Medulla oblongata (tissue), 1 donor: Measurements from ENCODE around the gene ADAMTSL3.
"Not testable (repeated sequence)": the region's sequence is repeated elsewhere in the genome, so short reads cannot be mapped to it uniquely, and the experiment has no call there.

Source experiments
- DNase-seq: peaks from one replicate; pipeline ENCODE4 v3.0.0-alpha.2; 2015; ENCODE audit errors: extremely low spot score

Gene ADAMTSL3

GRCh38 chr15:83745771-83746170 lies 91.8 kb downstream of the ADAMTSL3 start:
- DNase-seq = no peak

DNA sequence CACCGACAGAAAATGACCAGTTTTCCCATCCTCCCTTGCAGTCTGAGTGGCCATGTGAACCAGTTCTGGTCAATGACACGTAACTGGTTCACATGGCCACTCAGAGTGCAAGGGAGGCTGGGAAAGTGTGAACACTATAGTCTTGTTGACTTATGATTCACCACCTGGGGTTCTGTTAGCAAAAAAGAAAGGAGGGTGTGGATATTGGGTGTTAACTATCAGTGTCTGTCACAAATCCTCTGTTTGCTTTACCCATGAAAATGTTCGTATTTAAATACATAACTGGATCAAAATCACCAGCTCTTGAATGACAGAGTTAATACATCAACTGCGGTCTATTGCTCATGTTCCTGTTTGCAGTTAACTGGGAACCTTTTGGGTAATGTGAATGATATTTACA lies 92.3 kb downstream of the ADAMTSL3 start:
- no peak for DNase-seq

DNA sequence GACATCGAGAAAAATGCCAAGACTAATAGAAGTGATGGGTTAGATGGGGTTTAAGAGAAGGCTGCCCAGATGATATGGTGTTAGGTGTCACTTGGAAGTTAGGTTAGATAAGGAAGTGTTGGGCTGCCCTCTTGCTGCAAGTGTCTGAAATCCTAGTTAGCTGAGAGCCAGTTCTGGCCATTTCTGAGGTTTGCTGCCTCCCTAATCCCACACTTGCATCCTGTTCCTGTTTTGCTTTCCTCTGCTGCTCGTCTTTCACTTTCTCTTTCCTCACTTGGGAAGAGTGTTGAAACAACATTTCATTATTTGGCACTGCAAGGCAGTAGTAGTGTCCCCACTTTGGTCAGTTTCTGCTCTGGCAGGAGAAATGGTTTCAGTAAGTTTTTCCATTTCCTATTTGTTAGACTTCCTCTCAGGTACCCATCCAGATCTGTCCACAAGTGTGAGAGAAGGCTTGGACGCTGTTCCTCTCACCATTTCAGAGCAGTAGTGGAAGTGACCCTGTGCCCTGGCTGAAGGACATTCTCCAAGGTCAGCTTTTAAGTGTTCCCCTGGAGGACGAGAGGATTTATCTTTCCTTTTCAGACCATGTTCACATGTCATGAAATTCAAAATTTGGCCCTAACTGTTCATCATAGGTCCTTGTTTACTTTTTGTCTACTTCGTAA lies 93.3 kb downstream of the ADAMTSL3 start:
- DNase-seq = peak; percentile 69

DNA sequence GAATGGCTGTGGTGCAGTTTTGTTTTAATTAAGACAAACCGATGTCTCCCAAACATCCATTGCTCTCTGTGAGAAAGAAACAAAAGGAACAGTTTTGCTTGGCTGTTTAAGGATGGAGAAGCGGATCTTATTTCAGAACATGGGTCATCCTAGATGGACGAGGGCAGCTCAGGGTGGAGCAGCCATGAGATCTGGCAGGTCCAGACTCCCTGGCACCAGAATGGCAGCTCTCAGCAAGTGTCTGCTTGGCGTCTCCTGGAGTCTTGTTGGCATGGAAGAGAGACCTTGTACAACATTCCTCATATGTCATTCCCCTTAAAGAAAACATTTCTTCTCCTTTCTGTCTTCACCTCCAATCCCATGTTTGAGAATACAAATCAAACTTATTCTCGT lies 93.8 kb downstream of the ADAMTSL3 start:
- no peak for DNase-seq

GRCh38 chr15:83753872-83754493 lies 100.1 kb downstream of the ADAMTSL3 start:
- DNase-seq = no peak

DNA sequence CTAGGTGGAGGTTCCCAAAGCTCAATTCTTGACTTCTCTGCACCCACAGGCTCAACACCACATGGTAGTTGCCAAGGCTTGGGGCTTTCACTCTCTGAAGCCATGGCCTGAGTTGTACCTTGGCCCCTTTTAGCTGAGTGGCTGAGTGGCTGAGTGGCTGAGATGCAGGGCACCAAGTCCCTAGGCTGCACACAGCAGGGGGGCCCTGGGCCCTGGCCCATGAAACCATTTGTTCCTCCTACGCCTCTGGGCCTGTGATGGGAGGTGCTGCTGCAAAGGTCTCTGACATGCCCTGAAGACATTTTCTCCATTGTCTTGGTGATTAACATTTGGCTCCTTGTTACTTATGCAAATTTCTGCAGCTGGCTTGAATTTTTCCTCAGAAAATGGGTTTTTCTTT lies 103.4 kb downstream of the ADAMTSL3 start:
- DNase-seq = not testable (repeated sequence)

- DNase-seq = no peak
Measured at GRCh38 chr15:83762367-83762766, 108.4 kb downstream of the ADAMTSL3 start.

- DNase-seq = peak; percentile 66
Measured at GRCh38 chr15:83764201-83764838, 110.4 kb downstream of the ADAMTSL3 start.

- DNase-seq = no peak
Measured at GRCh38 chr15:83766339-83766738, 112.4 kb downstream of the ADAMTSL3 start.

GRCh38 chr15:83767741-83768140 lies 113.8 kb downstream of the ADAMTSL3 start:
- DNase-seq = no peak

DNA sequence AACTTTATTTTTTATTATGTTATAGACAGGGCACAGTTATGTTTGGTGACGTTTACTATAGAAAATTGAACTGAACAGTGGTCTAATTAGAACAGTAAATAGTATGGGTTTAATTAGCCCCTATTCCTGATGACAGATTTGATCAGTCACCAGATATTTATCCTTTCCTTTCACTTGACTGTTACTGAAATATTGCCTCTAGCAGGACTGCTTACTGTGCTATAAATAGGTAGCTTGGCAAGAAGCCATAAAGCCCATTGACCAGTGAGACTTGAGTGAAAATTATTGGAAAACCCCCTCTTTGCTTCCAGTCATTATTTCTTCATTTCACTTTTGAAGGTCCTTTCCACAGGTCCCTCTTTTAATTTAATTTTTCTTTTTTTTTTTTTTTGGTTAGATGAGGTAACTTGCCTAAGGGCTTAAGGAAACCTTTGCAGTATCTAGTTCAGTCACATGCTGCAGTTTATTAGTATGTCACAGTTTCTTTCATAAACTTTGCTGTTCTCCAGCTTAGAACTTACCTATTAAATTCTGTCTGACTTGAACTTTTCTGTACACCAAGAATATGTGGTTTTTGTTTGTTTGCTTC lies 115.6 kb downstream of the ADAMTSL3 start:
- DNase-seq = no peak

DNA sequence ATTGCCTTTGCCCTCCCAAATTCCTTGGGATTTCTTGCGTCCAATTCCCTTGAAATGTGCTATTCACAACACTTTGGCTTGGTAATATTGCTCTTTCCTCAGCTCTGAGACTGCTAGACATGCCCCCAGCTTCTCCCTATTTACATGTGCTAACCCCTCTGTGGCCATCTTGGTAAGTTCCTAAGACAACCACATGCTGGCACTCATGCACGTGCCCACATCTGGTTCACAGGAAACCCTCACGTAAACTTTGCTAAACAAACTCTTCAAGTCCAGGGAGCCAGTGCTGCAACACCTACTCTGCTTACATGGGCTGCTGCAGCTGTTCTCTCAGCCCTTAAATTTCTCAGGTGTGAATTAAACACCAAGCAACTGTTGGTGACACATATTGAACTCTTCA lies 121.8 kb downstream of the ADAMTSL3 start:
- DNase-seq = no peak

GRCh38 chr15:83776986-83777385 lies 123.1 kb downstream of the ADAMTSL3 start:
- DNase-seq = no peak

- DNase-seq = no peak
Measured at GRCh38 chr15:83783227-83783626, 129.3 kb downstream of the ADAMTSL3 start.

DNA sequence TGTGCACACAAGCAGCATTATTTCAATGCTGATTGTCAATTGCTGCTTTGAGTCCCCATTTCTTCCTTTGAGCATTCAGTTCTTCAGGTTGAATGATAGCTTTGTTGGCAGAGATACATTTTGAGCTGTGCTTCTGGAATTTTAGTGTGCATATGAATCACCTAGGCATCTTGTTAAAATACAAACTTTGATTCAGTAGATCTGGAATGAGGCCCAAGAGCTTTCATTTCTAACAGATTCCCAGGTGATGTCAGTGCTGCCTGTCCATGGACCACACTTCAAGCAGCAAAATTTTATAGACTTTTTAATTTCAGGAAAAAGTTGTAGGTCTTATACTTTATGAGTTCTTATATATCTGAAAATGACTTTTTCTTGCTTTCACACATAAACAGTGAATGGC lies 131.1 kb downstream of the ADAMTSL3 start:
- DNase-seq = no peak

DNA sequence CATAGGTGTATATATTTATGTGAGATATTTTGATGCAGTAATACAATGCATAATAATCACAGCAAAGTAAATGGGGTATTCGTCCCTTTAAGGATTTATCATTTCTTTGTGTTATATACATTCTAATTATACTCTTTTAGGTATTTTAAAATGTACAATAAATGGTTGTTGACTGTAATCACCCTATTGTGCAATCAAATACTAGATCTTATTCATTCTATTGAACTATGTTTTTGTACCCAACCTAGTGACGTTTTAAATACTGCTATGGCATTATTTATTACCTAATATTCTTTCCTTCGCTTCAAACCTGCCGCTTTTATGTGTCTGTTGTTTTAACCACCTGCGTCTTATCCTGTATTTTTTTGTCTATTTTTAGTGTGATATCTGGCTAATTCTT lies 132.4 kb downstream of the ADAMTSL3 start:
- DNase-seq = no peak

GRCh38 chr15:83793069-83793468 lies 139.1 kb downstream of the ADAMTSL3 start:
- DNase-seq = no peak

GRCh38 chr15:83794209-83794608 lies 140.3 kb downstream of the ADAMTSL3 start:
- no peak for DNase-seq

- no peak for DNase-seq
Measured at GRCh38 chr15:83809345-83809744, 155.4 kb downstream of the ADAMTSL3 start.

- no peak for DNase-seq
Measured at GRCh38 chr15:83810110-83810509, 156.2 kb downstream of the ADAMTSL3 start.

DNA sequence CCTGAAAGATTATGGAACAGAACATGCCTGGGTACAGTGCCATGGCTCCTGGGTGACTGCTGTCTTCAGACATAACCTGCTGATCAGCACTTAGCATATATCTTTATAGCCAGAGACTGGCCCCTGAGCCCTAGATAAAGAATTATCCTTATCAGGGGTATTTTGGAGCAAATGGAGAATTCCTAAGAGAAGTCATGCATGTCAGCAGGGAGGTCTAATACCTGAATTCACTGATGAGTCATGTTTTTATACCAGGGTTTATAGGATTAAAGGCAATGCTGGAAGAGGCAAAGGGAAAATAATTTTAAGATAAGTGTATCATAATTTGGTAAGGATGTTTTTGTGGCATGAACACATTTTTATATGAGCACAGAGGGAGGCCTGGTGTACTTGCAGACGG lies 159.8 kb downstream of the ADAMTSL3 start:
- DNase-seq = no peak

- peak; percentile 57 for DNase-seq
Measured at GRCh38 chr15:83815506-83815905, 161.6 kb downstream of the ADAMTSL3 start.
